Panc1 (cell line): ENCODE measurements around the gene TRIM14. TPM values are rescaled to one million over a fixed set of nuclear protein-coding genes. Genes with fewer than 3 reads are reported as not detected.

Source experiments
- ATAC-seq: fragments of 200-7000 bp; cut with Tn5 transposase; 2 replicates; pipeline ENCODE4 v1.9.1; 2020; ENCODE audit warnings: mild to moderate bottlenecking, moderate library complexity
- BruUV-seq: library from RNA; stranded (reverse); fragments of 400-500 nt; replicated peaks from 2 replicates; lab custom pipeline; 2021; lab: Mats Ljungman, UMichigan
- CTCF ChIA-PET: fragments of 300-600 bp; sonication (Branson Sonifier 250); formaldehyde crosslinking; loops from one replicate; lab custom pipeline; 2022; ENCODE audit warnings: antibody characterized with exemption; lab: Charles Lee
- POLR2A ChIA-PET: fragments of 300-600 bp; sonication (Branson Sonifier 250); formaldehyde crosslinking; loops from one replicate; lab custom pipeline; 2022; ENCODE audit warnings: antibody characterized with exemption; lab: Charles Lee
- DNase-seq: peaks from one replicate; pipeline ENCODE4 v3.0.0-alpha.2; 2010; ENCODE audit warnings: low read depth, low spot score
- H3K27ac ChIP-seq: 2 replicates; pipeline ENCODE4 v1.5.1; 2011; ENCODE audit warnings: mild to moderate bottlenecking, low read length, inconsistent platforms
- H3K27me3 ChIP-seq: fragments of 200-500 bp; sonication (Bioruptor generic); 2 replicates; pipeline ENCODE4 v1.6.0; 2014; ENCODE audit warnings: low read length, inconsistent platforms; ENCODE audit not compliant: control insufficient read depth, insufficient read depth
- H3K36me3 ChIP-seq: fragments of 200-500 bp; sonication (Bioruptor generic); 2 replicates; pipeline ENCODE4 v1.5.1; 2014; ENCODE audit warnings: inconsistent platforms, mild to moderate bottlenecking, low read length, moderate library complexity; ENCODE audit not compliant: control insufficient read depth, insufficient read depth
- H3K4me1 ChIP-seq: 2 replicates; pipeline ENCODE4 v1.5.1; 2011; ENCODE audit warnings: inconsistent platforms, mild to moderate bottlenecking, low read length, moderate library complexity; ENCODE audit not compliant: control insufficient read depth, insufficient read depth
- H3K4me3 ChIP-seq, 2 experiments: 2 replicates each; pipeline ENCODE4 v1.5.1; 2011 to 2012; ENCODE audit warnings: low read depth in 2 of 2, low read length in 2 of 2, mild to moderate bottlenecking in 2 of 2, inconsistent platforms in 1 of 2, moderate library complexity in 1 of 2
- H3K9me3 ChIP-seq: fragments of 200-500 bp; sonication (Bioruptor generic); 2 replicates; pipeline ENCODE4 v1.5.1; 2014; ENCODE audit warnings: low read depth, mild to moderate bottlenecking, inconsistent platforms, low read length, moderate library complexity; ENCODE audit not compliant: control insufficient read depth, insufficient read depth
- POLR2AphosphoS5 ChIP-seq: IDR thresholded peaks from 2 replicates; pipeline ENCODE4 v1.6.1; 2012; ENCODE audit warnings: mild to moderate bottlenecking, low read depth, low read length, moderate library complexity
- SIN3A ChIP-seq: IDR thresholded peaks from 2 replicates; pipeline ENCODE4 v1.6.1; 2012; ENCODE audit warnings: low read depth, mild to moderate bottlenecking, low read length, moderate library complexity, borderline replicate concordance; ENCODE audit not compliant: insufficient read depth
- TCF7L2 ChIP-seq: IDR thresholded peaks from 2 replicates; pipeline ENCODE4 v1.6.1; 2011; ENCODE audit warnings: mild to moderate bottlenecking, low read depth, low read length, inconsistent platforms
- in situ Hi-C: cut with HindIII; loops from 2 replicates; pipeline ENCODE4 v1.10.0; 2016; ENCODE audit warnings: low sequenced_read_pairs, low pct_unique_long_range_greater_than_20kb
- intact Hi-C: fragments of 100-400 bp; cut with micrococcal nuclease; formaldehyde crosslinking; loops from one replicate; pipeline ENCODE4 v1.10.0; 2022; ENCODE audit not compliant: unreplicated experiment
- total RNA-seq: library from RNA; stranded (reverse); gene quantifications from one replicate; pipeline ENCODE4 v1.2.1, GENCODE V29; 2021; ENCODE audit not compliant: unreplicated experiment
- TF ChIP-seq, protein P1 (sequence below): fragments of 450-650 bp; IDR thresholded peaks from 2 replicates; pipeline ENCODE4 v1.5.1; 2017; ENCODE audit warnings: mild to moderate bottlenecking
- TF ChIP-seq, protein P2 (sequence below), 2 experiments: IDR thresholded peaks; 2 replicates each; pipeline ENCODE4 v1.6.1; 2011 to 2012; ENCODE audit warnings: low read depth in 2 of 2, control low read depth in 1 of 2, low read length in 1 of 2, mild to moderate bottlenecking in 1 of 2, moderate library complexity in 1 of 2; ENCODE audit not compliant: insufficient read depth in 1 of 2

Gene TRIM14
- total RNA-seq, 1 experiment from 2014 or later = 9.7 TPM

DNA sequence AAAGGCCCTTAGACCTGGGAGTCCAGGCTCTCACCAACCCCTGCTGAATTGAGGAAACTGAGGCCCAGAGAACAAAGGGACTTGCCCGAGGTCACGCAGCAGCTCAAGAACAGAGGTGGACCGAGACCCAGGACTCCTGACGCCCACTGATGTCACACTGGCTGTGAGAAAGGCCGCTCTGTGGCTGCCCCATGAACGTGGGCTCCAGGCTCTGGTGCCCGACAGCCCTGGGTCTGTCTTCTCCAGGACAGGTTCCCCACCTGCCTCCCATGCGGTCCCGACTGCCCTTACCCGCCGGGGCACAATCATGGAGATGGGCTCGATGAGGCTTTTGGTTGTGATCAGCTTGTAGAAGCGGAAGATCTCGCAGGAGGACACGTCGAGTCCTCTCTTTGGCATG, 9.3 kb upstream of the TRIM14 start:
- no TSS peak for BruUV-seq
- Histone ChIP-seq H3K36me3 (no peaks in the 10 kb centered on the region), H3K4me3 (no peak overlapping the region), H3K27ac (no peak overlapping the region), H3K9me3 (no peaks in the 10 kb centered on the region), H3K27me3 (no peaks in the 10 kb centered on the region), H3K4me1 (no peaks in the 10 kb centered on the region)
- DNase-seq (no peak), ATAC-seq (no peak)
- TF ChIP-seq, protein P1, sequence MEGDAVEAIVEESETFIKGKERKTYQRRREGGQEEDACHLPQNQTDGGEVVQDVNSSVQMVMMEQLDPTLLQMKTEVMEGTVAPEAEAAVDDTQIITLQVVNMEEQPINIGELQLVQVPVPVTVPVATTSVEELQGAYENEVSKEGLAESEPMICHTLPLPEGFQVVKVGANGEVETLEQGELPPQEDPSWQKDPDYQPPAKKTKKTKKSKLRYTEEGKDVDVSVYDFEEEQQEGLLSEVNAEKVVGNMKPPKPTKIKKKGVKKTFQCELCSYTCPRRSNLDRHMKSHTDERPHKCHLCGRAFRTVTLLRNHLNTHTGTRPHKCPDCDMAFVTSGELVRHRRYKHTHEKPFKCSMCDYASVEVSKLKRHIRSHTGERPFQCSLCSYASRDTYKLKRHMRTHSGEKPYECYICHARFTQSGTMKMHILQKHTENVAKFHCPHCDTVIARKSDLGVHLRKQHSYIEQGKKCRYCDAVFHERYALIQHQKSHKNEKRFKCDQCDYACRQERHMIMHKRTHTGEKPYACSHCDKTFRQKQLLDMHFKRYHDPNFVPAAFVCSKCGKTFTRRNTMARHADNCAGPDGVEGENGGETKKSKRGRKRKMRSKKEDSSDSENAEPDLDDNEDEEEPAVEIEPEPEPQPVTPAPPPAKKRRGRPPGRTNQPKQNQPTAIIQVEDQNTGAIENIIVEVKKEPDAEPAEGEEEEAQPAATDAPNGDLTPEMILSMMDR = no peak
- TF ChIP-seq TCF7L2 (no peak), POLR2AphosphoS5 (no peak)
- TF ChIP-seq, protein P2, sequence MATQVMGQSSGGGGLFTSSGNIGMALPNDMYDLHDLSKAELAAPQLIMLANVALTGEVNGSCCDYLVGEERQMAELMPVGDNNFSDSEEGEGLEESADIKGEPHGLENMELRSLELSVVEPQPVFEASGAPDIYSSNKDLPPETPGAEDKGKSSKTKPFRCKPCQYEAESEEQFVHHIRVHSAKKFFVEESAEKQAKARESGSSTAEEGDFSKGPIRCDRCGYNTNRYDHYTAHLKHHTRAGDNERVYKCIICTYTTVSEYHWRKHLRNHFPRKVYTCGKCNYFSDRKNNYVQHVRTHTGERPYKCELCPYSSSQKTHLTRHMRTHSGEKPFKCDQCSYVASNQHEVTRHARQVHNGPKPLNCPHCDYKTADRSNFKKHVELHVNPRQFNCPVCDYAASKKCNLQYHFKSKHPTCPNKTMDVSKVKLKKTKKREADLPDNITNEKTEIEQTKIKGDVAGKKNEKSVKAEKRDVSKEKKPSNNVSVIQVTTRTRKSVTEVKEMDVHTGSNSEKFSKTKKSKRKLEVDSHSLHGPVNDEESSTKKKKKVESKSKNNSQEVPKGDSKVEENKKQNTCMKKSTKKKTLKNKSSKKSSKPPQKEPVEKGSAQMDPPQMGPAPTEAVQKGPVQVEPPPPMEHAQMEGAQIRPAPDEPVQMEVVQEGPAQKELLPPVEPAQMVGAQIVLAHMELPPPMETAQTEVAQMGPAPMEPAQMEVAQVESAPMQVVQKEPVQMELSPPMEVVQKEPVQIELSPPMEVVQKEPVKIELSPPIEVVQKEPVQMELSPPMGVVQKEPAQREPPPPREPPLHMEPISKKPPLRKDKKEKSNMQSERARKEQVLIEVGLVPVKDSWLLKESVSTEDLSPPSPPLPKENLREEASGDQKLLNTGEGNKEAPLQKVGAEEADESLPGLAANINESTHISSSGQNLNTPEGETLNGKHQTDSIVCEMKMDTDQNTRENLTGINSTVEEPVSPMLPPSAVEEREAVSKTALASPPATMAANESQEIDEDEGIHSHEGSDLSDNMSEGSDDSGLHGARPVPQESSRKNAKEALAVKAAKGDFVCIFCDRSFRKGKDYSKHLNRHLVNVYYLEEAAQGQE (IDR thresholded peaks at IDR 0.05; ENCODE audit: insufficient read depth in 1 of 2, low read depth in 2 of 2, low read length in 1 of 2) = no peak
- ChIA-PET CTCF (no interaction called here), POLR2A (no interaction called here)
- intact Hi-C loops = no loop called here
- in situ Hi-C loops = no loop called here

DNA sequence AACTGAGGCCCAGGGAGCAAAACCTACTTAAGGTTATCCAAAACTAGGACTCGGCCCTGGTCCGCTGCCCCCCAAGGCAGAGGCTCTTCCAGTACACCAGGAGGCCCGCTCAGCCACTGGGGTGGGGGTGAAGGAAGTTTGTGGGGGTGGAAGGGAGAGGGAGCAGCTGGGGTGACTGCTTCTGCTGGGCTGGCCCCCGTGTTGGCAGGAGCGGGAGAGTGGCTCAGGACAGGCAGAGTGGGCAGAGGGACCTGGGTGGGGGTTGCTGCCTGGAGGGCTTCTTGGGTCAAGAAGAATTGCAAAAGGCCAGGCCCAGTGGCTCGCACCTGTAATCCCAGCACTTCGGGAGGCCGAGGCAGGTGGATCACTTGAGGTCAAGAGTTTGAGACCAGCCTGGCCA, 8.2 kb upstream of the TRIM14 start:
- no TSS peak for BruUV-seq
- no peak for ATAC-seq
- CTCF ChIA-PET = no interaction called here
- no peaks in the 10 kb centered on the region for H3K36me3 ChIP-seq
- DNase-seq = no peak
- H3K4me3 ChIP-seq = no peak overlapping the region
- no peak overlapping the region for H3K27ac ChIP-seq
- no peaks in the 10 kb centered on the region for H3K27me3 ChIP-seq
- no peak for TF ChIP-seq SIN3A
- no peak for TF ChIP-seq POLR2AphosphoS5
- TF ChIP-seq, protein P2 (IDR thresholded peaks at IDR 0.05; ENCODE audit: insufficient read depth in 1 of 2, low read depth in 2 of 2, low read length in 1 of 2) = no peak
- TF ChIP-seq, protein P1 = no peak
- TF ChIP-seq TCF7L2 = no peak
- no peaks in the 10 kb centered on the region for H3K9me3 ChIP-seq
- POLR2A ChIA-PET = no interaction called here
- H3K4me1 ChIP-seq = no peaks in the 10 kb centered on the region
- in situ Hi-C loops = no loop called here
- intact Hi-C loops = no loop called here
